ENCODE data around the gene COL6A2. TPM values are rescaled to one million over a fixed set of nuclear protein-coding genes. Genes with fewer than 3 reads are reported as not detected.

COL6A2 gene
- total RNA-seq, 1 experiment from 2014 or later, result 111 TPM

GRCh38 chr21:46168238-46168637, 70.3 kb downstream of the COL6A2 start:
- H3K4me1 Mint-ChIP-seq, result no peaks in the 10 kb centered on the region
- no peak overlapping the region for H3K27ac Mint-ChIP-seq
- ATAC-seq (no peak), DNase-seq (ENCODE audit: low spot score) (no peak)
- TF ChIP-seq, protein P1, sequence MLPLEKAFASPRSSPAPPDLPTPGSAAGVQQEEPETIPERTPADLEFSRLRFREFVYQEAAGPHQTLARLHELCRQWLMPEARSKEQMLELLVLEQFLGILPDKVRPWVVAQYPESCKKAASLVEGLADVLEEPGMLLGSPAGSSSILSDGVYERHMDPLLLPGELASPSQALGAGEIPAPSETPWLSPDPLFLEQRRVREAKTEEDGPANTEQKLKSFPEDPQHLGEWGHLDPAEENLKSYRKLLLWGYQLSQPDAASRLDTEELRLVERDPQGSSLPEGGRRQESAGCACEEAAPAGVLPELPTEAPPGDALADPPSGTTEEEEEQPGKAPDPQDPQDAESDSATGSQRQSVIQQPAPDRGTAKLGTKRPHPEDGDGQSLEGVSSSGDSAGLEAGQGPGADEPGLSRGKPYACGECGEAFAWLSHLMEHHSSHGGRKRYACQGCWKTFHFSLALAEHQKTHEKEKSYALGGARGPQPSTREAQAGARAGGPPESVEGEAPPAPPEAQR (CRISPR knock-in tag; IDR thresholded peaks at IDR 0.05), result no peak
- TF ChIP-seq TEAD4 (CRISPR knock-in tag; IDR thresholded peaks at IDR 0.05) (no peak), GRHL2 (CRISPR knock-in tag; IDR thresholded peaks at IDR 0.05; ENCODE audit: insufficient replicate concordance, severe bottlenecking) (no peak), IRF2 (CRISPR knock-in tag; IDR thresholded peaks at IDR 0.05; ENCODE audit: borderline replicate concordance, low read depth) (no peak), FOXK1 (CRISPR knock-in tag; IDR thresholded peaks at IDR 0.05) (no peak), SOX15 (CRISPR knock-in tag; IDR thresholded peaks at IDR 0.05) (no peak), IRF1 (CRISPR knock-in tag; IDR thresholded peaks at IDR 0.05) (no peak), RELA (CRISPR knock-in tag; IDR thresholded peaks at IDR 0.05; ENCODE audit: borderline replicate concordance) (no peak), NR2C2 (CRISPR knock-in tag; IDR thresholded peaks at IDR 0.05) (no peak), ATF3 (CRISPR knock-in tag; conservative IDR thresholded peaks at IDR 0.05) (no peak), NFE2L1 (CRISPR knock-in tag; IDR thresholded peaks at IDR 0.05) (no peak), ETV6 (CRISPR knock-in tag; IDR thresholded peaks at IDR 0.05) (no peak), TCF7 (CRISPR knock-in tag; IDR thresholded peaks at IDR 0.05; ENCODE audit: low read depth) (no peak)
- TF ChIP-seq, protein P2, sequence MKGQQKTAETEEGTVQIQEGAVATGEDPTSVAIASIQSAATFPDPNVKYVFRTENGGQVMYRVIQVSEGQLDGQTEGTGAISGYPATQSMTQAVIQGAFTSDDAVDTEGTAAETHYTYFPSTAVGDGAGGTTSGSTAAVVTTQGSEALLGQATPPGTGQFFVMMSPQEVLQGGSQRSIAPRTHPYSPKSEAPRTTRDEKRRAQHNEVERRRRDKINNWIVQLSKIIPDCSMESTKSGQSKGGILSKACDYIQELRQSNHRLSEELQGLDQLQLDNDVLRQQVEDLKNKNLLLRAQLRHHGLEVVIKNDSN (CRISPR knock-in tag; IDR thresholded peaks at IDR 0.05), result no peak
- TF ChIP-seq, protein P3, sequence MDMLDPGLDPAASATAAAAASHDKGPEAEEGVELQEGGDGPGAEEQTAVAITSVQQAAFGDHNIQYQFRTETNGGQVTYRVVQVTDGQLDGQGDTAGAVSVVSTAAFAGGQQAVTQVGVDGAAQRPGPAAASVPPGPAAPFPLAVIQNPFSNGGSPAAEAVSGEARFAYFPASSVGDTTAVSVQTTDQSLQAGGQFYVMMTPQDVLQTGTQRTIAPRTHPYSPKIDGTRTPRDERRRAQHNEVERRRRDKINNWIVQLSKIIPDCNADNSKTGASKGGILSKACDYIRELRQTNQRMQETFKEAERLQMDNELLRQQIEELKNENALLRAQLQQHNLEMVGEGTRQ (CRISPR knock-in tag; IDR thresholded peaks at IDR 0.05), result no peak
- TF ChIP-seq, protein P4, sequence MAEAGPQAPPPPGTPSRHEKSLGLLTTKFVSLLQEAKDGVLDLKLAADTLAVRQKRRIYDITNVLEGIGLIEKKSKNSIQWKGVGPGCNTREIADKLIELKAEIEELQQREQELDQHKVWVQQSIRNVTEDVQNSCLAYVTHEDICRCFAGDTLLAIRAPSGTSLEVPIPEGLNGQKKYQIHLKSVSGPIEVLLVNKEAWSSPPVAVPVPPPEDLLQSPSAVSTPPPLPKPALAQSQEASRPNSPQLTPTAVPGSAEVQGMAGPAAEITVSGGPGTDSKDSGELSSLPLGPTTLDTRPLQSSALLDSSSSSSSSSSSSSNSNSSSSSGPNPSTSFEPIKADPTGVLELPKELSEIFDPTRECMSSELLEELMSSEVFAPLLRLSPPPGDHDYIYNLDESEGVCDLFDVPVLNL (CRISPR knock-in tag; IDR thresholded peaks at IDR 0.05; ENCODE audit: borderline replicate concordance, low read depth), result no peak
- TF ChIP-seq, protein P5, sequence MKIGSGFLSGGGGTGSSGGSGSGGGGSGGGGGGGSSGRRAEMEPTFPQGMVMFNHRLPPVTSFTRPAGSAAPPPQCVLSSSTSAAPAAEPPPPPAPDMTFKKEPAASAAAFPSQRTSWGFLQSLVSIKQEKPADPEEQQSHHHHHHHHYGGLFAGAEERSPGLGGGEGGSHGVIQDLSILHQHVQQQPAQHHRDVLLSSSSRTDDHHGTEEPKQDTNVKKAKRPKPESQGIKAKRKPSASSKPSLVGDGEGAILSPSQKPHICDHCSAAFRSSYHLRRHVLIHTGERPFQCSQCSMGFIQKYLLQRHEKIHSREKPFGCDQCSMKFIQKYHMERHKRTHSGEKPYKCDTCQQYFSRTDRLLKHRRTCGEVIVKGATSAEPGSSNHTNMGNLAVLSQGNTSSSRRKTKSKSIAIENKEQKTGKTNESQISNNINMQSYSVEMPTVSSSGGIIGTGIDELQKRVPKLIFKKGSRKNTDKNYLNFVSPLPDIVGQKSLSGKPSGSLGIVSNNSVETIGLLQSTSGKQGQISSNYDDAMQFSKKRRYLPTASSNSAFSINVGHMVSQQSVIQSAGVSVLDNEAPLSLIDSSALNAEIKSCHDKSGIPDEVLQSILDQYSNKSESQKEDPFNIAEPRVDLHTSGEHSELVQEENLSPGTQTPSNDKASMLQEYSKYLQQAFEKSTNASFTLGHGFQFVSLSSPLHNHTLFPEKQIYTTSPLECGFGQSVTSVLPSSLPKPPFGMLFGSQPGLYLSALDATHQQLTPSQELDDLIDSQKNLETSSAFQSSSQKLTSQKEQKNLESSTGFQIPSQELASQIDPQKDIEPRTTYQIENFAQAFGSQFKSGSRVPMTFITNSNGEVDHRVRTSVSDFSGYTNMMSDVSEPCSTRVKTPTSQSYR (CRISPR knock-in tag; IDR thresholded peaks at IDR 0.05), result no peak
- TF ChIP-seq, protein P6, sequence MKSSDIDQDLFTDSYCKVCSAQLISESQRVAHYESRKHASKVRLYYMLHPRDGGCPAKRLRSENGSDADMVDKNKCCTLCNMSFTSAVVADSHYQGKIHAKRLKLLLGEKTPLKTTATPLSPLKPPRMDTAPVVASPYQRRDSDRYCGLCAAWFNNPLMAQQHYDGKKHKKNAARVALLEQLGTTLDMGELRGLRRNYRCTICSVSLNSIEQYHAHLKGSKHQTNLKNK (CRISPR knock-in tag; IDR thresholded peaks at IDR 0.05), result no peak
- peaks cover 25% of the 10 kb centered on the region for H3K36me3 Mint-ChIP-seq
- ChIA-PET CTCF (no interaction called here), POLR2A (interaction anchor here (0.6 kb wide), 1 partner anchor 142 kb away, joined by 5 read pairs; no protein-coding TSS in a partner anchor)
- H3K4me3 Mint-ChIP-seq, result no peak overlapping the region
- H3K9me3 Mint-ChIP-seq, result peaks cover 2% of the 10 kb centered on the region; the same call in 1 of the 2 replicates
- no peaks in the 10 kb centered on the region for H3K27me3 Mint-ChIP-seq (ENCODE audit: low read depth)
